GM21528 (cell line): Measurements from ENCODE around the gene GAD1.

Source experiments
- ATAC-seq: cut with Tn5 transposase; IDR thresholded peaks from one replicate; pipeline ENCODE4 v1.9.1; 2021; ENCODE audit warnings: mild to moderate bottlenecking, moderate library complexity; ENCODE audit not compliant: unreplicated experiment, low FRiP score

The GAD1 gene

DNA sequence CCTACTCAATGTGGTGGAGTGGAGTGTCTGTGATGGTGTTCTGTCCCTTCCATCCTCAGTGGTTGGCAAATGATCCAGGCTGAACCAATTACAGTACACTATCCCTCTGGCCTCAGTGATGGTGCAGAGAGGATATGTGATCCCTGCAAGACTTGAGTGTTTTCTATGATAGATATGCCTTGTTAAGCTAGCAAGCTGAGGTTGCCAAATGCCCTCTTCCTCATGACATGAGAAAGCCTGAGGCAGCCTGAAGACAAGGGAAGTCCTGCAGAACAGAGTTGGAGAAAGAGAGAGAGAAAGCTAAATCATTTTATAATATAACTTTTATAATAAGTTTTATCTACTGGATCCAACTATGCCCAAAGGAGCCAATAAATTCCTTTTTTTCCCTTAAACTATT is 70.8 kb downstream of the GAD1 start:
- ATAC-seq, result no peak

DNA sequence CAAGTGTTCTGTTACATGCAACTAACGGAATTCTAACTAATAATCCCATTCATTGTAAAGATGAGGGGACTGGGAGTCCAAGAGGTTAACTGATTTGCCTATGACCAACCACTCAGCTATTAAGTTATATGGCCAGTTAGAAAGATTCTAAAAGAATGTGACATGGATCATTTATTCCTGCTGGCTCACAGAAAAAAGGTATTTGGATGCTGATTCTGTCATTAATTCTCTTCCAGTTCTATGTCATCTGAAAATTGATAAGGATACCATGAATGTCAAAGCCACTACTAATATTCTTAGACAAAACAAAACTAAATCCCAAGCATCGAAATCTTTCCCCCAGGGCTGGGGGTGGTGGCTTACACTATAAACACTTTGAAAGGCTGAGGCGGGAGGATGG is 71.2 kb downstream of the GAD1 start:
- no peak for ATAC-seq

DNA sequence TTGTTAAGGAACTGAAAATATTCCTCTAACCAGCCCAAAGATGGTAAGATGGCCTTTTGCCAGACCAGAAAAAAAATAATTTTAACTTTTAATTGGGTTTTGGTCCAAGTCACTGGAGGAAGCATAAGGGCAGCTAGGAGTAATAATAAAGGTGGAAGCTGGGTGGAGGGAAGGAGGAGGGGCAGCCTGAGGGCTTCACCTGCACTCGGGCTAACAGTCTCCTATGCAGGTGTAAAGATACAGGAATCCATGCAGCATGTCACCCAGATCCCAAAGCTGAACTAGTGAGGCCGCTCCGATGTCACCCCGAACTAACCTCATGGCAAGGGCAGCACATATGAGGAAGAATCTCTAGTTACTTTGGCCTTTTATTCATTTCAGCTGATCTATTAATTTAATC is 75.2 kb downstream of the GAD1 start:
- no peak for ATAC-seq

DNA sequence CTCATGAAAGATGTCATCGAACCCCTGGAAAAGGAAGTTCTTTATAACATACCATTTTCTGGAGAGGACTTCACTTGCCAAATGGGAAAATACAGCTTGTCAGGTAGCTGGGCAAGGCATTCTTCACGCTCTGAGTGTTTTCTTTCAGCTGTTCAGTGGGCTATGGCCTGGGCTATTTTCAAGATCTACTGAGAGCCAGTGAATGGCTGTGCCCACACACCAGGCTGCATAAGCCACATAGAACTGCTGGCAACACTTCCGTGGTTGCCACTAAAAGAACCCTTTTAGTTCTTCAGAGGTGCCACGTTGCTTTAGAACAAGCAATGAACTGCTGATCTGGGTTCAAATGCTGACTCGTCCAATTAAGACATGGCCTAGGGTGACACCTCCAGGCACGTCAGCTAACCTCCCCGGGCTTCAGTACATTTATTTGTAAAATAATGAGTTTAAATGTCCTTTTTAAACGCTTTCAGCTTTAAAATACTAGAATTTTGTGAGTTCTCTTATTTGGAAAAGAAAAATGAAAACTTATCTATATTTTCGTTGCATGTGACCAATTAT is 75.8 kb downstream of the GAD1 start:
- no peak for ATAC-seq

DNA sequence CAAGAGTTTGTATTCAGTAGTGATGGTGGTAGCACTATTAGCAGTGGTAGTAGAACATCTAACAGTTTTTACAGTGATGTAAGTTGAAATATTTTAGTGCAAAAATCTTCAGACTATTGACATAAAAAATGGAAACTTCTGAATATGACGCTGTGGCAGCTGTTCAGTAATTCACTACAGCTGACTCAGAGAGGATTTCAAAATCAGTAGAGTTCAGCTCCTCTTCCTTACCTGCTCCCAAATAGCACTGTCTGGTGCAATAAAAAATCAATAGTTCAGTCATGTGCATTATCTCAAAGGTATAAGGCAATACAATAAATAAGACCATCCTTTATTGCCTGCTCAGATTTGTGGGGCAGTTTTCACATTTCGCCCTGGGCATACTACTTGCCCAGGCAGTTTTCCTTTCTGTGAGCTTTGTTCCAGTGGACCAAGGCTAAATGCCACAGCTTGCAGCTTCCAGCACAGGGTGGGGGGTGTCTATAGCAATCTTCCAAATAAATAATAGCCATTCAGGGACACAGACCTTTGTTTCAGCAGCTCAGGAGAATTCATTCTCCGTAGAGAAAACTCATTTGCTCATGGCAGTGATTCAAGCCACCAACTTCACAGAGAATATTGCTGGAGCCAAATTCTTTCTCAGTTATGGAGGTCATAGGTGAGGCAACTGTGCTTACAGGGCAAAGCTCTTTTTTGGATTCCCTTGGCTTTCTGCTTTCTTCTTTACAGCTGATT is 78.5 kb downstream of the GAD1 start:
- ATAC-seq, result no peak

DNA sequence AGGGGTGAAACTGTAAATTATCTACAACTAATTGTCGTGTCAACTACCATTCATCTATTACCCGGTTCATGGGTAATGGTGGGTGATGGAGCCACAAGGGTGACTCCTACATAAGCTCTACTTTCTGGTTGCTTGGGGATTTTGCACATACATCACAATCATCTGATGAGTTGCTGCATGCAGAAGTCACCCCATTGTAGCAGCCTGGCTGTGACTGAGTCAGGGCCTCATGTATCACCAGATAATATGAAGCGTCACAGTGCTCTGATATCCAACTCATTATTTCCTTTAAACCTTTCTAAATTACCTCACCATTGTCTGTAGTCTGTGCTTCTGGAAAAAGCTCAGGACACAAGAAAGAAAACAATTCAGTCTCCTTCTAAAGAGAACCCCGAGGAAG is 79.9 kb downstream of the GAD1 start:
- ATAC-seq, result no peak

DNA sequence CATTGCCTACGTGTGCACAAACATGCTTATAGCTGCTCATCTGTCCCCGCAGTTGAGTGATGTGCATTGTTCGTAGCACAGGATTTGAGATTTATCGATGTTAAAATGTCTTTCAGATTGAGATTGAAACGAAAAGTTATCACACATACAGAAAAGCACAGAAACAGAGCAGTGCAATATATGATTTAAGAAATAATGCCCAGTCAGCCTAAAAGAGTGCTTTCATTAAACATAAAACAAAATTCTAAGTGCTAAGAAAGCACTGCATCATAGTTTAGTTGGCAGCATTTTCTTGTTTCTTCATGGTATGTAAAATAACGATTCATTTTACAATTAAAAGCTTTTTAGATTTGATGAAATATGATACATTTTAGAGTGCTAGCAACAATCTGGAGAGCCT is 80.4 kb downstream of the GAD1 start:
- no peak for ATAC-seq

DNA sequence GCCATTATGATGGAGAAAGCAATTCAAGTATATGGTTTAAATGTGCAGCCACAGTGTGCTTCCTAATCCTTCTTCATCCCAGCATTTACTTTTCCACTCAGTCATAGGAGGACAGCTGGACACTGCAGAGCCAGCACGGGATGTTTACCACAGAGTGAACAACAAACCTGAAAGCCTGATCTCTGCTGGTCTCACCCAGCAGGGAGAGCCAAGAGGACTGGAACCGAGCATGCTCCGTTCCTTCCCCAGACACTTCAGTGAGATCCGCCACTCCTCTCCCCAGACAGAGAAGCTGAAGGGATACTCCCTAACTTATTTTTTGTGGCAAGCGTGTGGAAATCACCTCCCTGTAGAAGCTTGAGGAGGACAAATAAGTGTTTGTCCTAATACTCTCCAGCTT is 89.2 kb downstream of the GAD1 start:
- no peak for ATAC-seq
